Muscle layer of colon (tissue), 2 donors: Measurements from ENCODE around the gene AHNAK2.
A peak's percentile ranks its signal among the peaks of the same experiment; 100 is the strongest.

Experiments used
- H3K27ac ChIP-seq: one replicate; pipeline ENCODE4 v1.7.0; 2013; ENCODE audit warnings: low read depth, mild to moderate bottlenecking, low read length, moderate library complexity
- H3K27me3 ChIP-seq, 2 donors: one replicate each; pipeline ENCODE4 v1.7.0; 2013; ENCODE audit warnings: low read length in 2 of 2, mild to moderate bottlenecking in 2 of 2; ENCODE audit not compliant: insufficient read depth in 2 of 2, control insufficient read depth in 1 of 2
- H3K36me3 ChIP-seq: one replicate; pipeline ENCODE4 v1.7.0; 2013; ENCODE audit warnings: mild to moderate bottlenecking, low read length; ENCODE audit not compliant: insufficient read depth
- H3K4me1 ChIP-seq: one replicate; pipeline ENCODE4 v1.7.0; 2013; ENCODE audit warnings: mild to moderate bottlenecking, low read length; ENCODE audit not compliant: insufficient read depth
- H3K4me3 ChIP-seq, 2 donors: one replicate each; pipeline ENCODE4 v1.7.0; 2013; ENCODE audit warnings: low read length in 2 of 2, low read depth in 1 of 2, mild to moderate bottlenecking in 1 of 2, moderate library complexity in 1 of 2
- H3K9ac ChIP-seq: one replicate; pipeline ENCODE4 v1.7.0; 2013; ENCODE audit warnings: low read length
- H3K9me3 ChIP-seq: one replicate; pipeline ENCODE4 v1.7.0; 2013; ENCODE audit warnings: mild to moderate bottlenecking, low read length
- donor health status: abdominal sarcoma.
- donor health status: Adenocarcinoma of cecum.

The AHNAK2 gene

DNA sequence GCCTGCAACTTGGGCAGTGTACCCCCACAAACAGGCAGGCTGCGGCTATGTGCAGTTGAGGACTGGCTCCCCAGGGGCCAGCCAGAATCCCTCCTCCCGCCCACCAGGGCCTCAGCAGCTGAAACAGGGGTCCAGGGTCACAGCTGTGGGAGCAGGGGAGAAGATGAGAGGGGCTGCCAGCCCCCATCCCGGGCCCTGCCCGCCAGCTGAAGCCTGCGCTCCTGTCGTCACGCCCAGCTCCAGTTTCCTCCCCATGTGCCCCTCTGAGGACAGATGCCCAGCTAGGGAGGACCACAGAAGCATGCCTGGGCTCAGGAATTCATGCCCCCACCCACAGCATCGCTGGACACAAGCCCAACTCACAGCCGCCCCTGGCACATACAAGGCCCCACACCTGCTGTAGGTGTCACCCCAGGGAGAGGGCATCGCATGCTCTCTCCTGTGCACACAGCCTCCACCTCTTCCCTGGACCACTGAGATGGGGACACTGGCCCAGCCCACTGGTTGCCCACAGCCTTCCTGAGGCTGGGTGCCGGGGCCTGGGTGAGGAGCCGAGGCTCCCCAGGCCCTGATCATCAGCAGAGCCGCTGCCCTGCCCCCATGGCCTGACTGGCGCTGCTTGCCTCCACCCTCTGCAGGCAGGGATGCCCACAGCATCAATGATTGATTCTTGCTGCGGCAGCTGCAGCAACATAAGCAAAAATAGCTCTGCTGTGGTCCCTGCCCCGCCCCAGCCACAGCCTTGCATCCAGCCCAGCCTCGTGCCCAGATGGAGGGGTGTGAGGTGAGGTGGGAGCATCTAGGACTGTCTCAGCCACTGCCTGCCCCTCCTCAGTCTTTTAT, 3.7 kb upstream of the AHNAK2 start:
- Histone ChIP-seq H3K36me3 (no peaks in the 10 kb centered on the region), H3K9me3 (no peaks in the 10 kb centered on the region), H3K9ac (no peak overlapping the region), H3K4me1 (peaks cover 24% of the 10 kb centered on the region), H3K4me3 (no peak overlapping the region), H3K27ac (no peak overlapping the region), H3K27me3 (no peaks in the 10 kb centered on the region)

DNA sequence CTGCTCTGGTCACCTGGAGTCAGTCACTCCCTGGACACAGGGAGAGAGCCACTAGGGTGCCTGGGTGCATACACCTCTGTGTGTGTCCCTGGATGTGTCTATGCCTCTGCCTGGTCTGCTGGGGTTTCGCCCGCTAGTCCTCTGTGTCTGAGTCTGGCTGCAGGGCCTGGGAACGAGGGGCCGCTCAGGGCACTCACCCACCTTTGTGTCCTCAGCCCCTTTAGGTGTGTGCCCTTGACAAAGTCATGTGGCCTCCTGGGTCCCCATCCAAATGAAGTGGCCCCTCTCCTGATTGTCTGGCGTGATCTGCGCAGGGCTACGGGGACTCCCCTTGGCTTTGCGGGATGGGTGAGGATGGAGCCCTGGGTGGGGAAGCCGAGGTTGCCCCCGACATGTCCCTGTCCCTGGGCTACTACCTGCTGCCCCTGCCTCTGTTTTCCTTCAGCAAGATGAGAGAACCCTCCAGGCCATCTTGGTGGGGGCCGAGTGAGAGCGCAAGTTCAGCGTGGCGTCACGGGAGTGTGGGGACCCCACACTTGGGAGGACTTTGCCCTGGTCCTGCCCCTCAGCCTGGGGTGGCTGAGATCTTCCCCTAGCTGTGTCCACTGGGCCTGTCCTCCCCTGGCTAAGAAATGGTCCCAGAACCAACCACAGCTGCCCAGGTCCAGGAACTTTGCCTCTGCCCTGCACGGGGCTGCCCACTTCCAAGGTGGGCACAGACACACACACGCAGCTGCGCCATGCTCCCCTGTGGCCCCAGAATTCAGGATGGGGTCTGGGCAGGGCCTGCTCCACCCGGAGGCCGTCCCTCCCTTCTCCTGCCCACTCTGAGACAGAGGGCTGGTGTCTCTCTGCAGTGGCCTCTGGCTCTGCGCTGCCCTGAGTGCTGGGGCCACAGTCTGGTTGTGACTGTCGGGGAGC, 2.7 kb upstream of the AHNAK2 start:
- H3K9ac ChIP-seq, result no peak overlapping the region
- H3K4me3 ChIP-seq, result no peak overlapping the region
- H3K36me3 ChIP-seq, result no peaks in the 10 kb centered on the region
- H3K27me3 ChIP-seq, result no peaks in the 10 kb centered on the region
- peaks cover 25% of the 10 kb centered on the region for H3K4me1 ChIP-seq
- no peaks in the 10 kb centered on the region for H3K9me3 ChIP-seq
- H3K27ac ChIP-seq, result peak overlapping the region; percentile 19

- peaks cover 34% of the 10 kb centered on the region for H3K4me1 ChIP-seq
- peak overlapping the region; percentile 19 for H3K27ac ChIP-seq
- no peaks in the 10 kb centered on the region for H3K27me3 ChIP-seq
- H3K36me3 ChIP-seq, result no peaks in the 10 kb centered on the region
- no peak overlapping the region for H3K9ac ChIP-seq
- H3K9me3 ChIP-seq, result no peaks in the 10 kb centered on the region
- no peak overlapping the region for H3K4me3 ChIP-seq
Observed at GRCh38 chr14:104979758-104980610, 1.8 kb upstream of the AHNAK2 start.

- Histone ChIP-seq H3K36me3 (no peaks in the 10 kb centered on the region), H3K27me3 (no peaks in the 10 kb centered on the region), H3K9me3 (no peaks in the 10 kb centered on the region), H3K9ac (no peak overlapping the region), H3K27ac (peak overlapping the region; percentile 63), H3K4me3 (peak overlapping the region in 1 of 2 donors; percentile 27), H3K4me1 (peaks cover 43% of the 10 kb centered on the region)
Observed at GRCh38 chr14:104978746-104979691, 845 bp upstream of the AHNAK2 start.

GRCh38 chr14:104977008-104977680, 1.0 kb downstream of the AHNAK2 start:
- Histone ChIP-seq H3K9me3 (no peaks in the 10 kb centered on the region), H3K27ac (peak overlapping the region; percentile 61), H3K4me3 (peak overlapping the region; percentile 58 to 68), H3K9ac (peak overlapping the region; percentile 39), H3K4me1 (peaks cover 61% of the 10 kb centered on the region), H3K36me3 (no peaks in the 10 kb centered on the region), H3K27me3 (no peaks in the 10 kb centered on the region)

GRCh38 chr14:104976198-104977007, 1.8 kb downstream of the AHNAK2 start:
- Histone ChIP-seq H3K4me1 (peaks cover 69% of the 10 kb centered on the region), H3K36me3 (no peaks in the 10 kb centered on the region), H3K27ac (no peak overlapping the region), H3K27me3 (no peaks in the 10 kb centered on the region), H3K9me3 (no peaks in the 10 kb centered on the region), H3K4me3 (peak overlapping the region in 1 of 2 donors; percentile 38), H3K9ac (no peak overlapping the region)

DNA sequence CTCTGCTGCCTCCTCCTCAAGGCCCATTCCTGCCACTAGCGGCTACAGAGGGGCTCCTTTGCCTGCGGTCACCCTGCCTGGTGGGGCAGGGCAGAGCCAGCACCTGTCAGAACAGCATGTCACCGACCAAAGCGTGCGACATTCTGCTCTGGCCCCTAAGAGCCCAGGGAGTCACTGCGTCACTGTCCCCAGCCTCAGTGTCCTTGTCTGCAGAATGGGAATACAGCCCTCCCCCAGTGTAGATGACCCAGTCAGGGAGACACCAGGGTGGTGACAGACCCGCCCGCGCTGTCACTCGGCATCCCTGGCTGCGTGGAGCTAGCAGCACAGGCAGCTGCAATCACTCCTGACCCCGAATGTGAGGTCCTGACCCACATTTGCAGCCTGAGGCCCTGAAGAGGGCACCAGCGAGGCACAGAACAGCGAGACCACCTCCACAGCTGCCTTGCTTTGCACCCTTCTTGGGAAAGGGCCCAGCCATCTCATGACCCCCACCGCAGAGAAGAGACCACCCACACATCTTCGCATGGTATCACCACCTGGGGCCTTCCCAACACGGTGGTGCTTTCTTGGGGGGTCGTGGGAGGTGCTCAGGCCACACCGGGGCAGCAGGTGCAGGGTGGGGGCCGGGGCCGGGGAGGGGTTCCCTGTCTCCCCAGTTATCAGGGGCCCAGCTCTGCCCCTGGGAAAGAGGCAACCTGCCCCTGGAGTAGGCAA, 2.5 kb downstream of the AHNAK2 start:
- Histone ChIP-seq H3K9ac (no peak overlapping the region), H3K27me3 (no peaks in the 10 kb centered on the region), H3K4me3 (no peak overlapping the region), H3K36me3 (no peaks in the 10 kb centered on the region), H3K4me1 (peaks cover 76% of the 10 kb centered on the region), H3K27ac (peak overlapping the region; percentile 60), H3K9me3 (no peaks in the 10 kb centered on the region)

DNA sequence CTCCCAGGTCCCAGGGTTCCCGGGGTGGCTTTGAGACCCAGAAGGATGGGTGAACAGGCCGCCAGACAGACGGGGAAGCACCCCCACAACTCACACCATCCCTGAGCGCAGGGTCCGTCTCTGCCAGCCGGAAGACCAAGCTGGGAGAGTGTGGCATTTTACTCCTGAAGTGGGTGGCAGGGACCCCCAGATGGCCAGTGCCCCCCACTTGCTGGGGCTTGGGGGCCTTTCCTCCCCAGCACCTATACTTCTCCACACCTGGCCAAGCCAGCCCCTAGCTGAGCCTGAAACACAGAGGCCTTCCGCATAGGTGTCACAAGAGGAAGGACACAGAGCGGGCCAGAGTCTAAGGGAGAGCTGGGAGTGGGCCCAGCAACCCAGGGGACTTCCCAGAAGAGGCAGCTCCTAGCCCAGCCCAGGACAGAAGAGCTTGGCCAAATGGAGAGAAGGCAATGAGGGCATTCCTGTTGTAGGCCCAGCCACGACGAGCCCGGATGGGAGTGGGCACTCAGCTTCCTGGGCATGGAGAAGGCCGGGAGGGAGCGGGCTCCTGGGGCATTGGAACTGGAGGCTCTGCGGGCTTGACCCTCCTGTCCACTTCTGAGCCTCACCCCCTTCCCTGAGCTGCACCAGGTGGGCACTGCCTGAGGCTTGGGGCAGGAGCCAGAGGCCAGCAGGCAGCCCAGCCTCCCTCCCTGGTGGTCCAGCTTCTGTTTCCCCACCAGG, 3.3 kb downstream of the AHNAK2 start:
- H3K36me3 ChIP-seq, result no peaks in the 10 kb centered on the region
- no peak overlapping the region for H3K9ac ChIP-seq
- peaks cover 75% of the 10 kb centered on the region for H3K4me1 ChIP-seq
- H3K4me3 ChIP-seq, result peak overlapping the region in 1 of 2 donors; percentile 32
- no peaks in the 10 kb centered on the region for H3K9me3 ChIP-seq
- H3K27me3 ChIP-seq, result no peaks in the 10 kb centered on the region
- peak overlapping the region; percentile 96 for H3K27ac ChIP-seq
